PFSK-1 (cell line): ENCODE measurements around the gene MMP11.

Experiments
- FOXP2 ChIP-seq: optimal IDR thresholded peaks from 2 replicates; pipeline ENCODE3; 2011; ENCODE audit warnings: borderline replicate concordance, control low read depth, inconsistent platforms; ENCODE audit not compliant: insufficient read depth; ENCODE audit errors: extremely low read length, extremely low read depth
- POLR2AphosphoS5 ChIP-seq: IDR thresholded peaks from 2 replicates; pipeline ENCODE4 v1.6.1; 2012; ENCODE audit warnings: low read depth, mild to moderate bottlenecking, control low read depth, low read length, moderate library complexity
- REST ChIP-seq, 2 experiments: IDR thresholded peaks; 2 replicates each; pipeline versions ENCODE4 v1.6.1 to v1.8.0; 2011 to 2012; ENCODE audit warnings: low read depth in 2 of 2, low read length in 2 of 2, control low read depth in 1 of 2, inconsistent platforms in 1 of 2, mild to moderate bottlenecking in 1 of 2, moderate library complexity in 1 of 2; ENCODE audit not compliant: insufficient read depth in 1 of 2
- SIN3A ChIP-seq: IDR thresholded peaks from 2 replicates; pipeline ENCODE4 v1.6.1; 2012; ENCODE audit warnings: mild to moderate bottlenecking, low read length, moderate library complexity, borderline replicate concordance; ENCODE audit not compliant: insufficient read depth
- TAF1 ChIP-seq: IDR thresholded peaks from 2 replicates; pipeline ENCODE4 v1.6.1; 2012; ENCODE audit warnings: low read length, control low read depth, borderline replicate concordance; ENCODE audit not compliant: insufficient read depth

MMP11 gene

GRCh38 chr22:23750714-23751440, 21.8 kb upstream of the MMP11 start, which contains the start of gene ZNF70:
TSS of gene ZNF70 (minus strand) at chr22:23751112. CDS start at chr22:23745140, 5,972 bp downstream.
- TF ChIP-seq FOXP2 (peak; percentile 10), POLR2AphosphoS5 (peak; percentile 53; the same call in 1 of the 2 replicates), TAF1 (peak; percentile 62; the same call in 1 of the 2 replicates), SIN3A (no peak), REST (IDR thresholded peaks at IDR 0.05; ENCODE audit: insufficient read depth in 1 of 2, low read depth in 2 of 2, low read length in 2 of 2) (no peak)

GRCh38 chr22:23751441-23751996, 21.1 kb upstream of the MMP11 start:
- no peak for TF ChIP-seq TAF1
- no peak for TF ChIP-seq SIN3A
- no peak for TF ChIP-seq REST (IDR thresholded peaks at IDR 0.05; ENCODE audit: insufficient read depth in 1 of 2, low read depth in 2 of 2, low read length in 2 of 2)
- TF ChIP-seq FOXP2 = no peak
- no peak for TF ChIP-seq POLR2AphosphoS5

- TF ChIP-seq SIN3A (no peak), POLR2AphosphoS5 (no peak), FOXP2 (no peak), REST (IDR thresholded peaks at IDR 0.05; ENCODE audit: insufficient read depth in 1 of 2, low read depth in 2 of 2, low read length in 2 of 2) (no peak), TAF1 (no peak)
Observed at GRCh38 chr22:23752090-23752691, 20.5 kb upstream of the MMP11 start.

GRCh38 chr22:23752750-23753149, 19.9 kb upstream of the MMP11 start:
- TF ChIP-seq FOXP2 (no peak), POLR2AphosphoS5 (no peak), REST (IDR thresholded peaks at IDR 0.05; ENCODE audit: insufficient read depth in 1 of 2, low read depth in 2 of 2, low read length in 2 of 2) (no peak), SIN3A (no peak), TAF1 (no peak)
